Uterus (tissue), 2 donors: ENCODE data around the gene UNCX.
"Not testable (repeated sequence)": the region's sequence is repeated elsewhere in the genome, so short reads cannot be mapped to it uniquely, and the experiment has no call there.

Experiments used
- POLR2A ChIP-seq, 2 donors: fragments of 450-650 bp; IDR thresholded peaks; one replicate each; pipeline ENCODE4 v1.6.1; 2016; ENCODE audit warnings: antibody characterized with exemption in 2 of 2, mild to moderate bottlenecking in 1 of 2, moderate library complexity in 1 of 2
- TF ChIP-seq, protein P1 (sequence below), 4 experiments: fragments of 200-600 bp in 2 of 4; fragments of 450-650 bp in 2 of 4; sonication (generic) in 2 of 4; IDR thresholded peaks; one replicate each; pipeline ENCODE4 v1.5.1; 2016 to 2019; ENCODE audit warnings: antibody characterized with exemption in 4 of 4, mild to moderate bottlenecking in 2 of 4, moderate library complexity in 1 of 4

DNA sequence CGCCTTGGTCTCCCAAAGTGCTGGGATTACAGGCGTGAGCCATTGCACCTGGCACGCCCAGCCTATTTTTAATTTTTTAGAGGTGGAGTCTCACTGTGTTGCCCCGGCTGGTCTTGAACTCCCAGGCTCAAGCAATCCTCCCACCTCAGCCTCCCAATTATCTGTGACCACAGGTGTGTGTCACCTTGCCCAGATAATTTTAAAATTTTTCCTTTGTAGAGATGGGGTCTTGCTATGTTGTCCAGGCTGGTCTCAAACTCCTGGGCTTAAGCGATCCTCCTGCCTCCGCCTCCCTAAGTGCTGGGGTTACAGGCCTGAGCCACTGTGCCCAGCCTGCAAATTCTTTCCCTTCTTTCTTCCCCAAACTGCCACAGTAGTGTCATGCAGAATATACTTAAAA is 29.8 kb upstream of the UNCX start:
- TF ChIP-seq, protein P1, sequence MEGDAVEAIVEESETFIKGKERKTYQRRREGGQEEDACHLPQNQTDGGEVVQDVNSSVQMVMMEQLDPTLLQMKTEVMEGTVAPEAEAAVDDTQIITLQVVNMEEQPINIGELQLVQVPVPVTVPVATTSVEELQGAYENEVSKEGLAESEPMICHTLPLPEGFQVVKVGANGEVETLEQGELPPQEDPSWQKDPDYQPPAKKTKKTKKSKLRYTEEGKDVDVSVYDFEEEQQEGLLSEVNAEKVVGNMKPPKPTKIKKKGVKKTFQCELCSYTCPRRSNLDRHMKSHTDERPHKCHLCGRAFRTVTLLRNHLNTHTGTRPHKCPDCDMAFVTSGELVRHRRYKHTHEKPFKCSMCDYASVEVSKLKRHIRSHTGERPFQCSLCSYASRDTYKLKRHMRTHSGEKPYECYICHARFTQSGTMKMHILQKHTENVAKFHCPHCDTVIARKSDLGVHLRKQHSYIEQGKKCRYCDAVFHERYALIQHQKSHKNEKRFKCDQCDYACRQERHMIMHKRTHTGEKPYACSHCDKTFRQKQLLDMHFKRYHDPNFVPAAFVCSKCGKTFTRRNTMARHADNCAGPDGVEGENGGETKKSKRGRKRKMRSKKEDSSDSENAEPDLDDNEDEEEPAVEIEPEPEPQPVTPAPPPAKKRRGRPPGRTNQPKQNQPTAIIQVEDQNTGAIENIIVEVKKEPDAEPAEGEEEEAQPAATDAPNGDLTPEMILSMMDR (IDR thresholded peaks at IDR 0.05) = not testable (repeated sequence)
- not testable (repeated sequence) for TF ChIP-seq POLR2A (IDR thresholded peaks at IDR 0.05)
